BE2C (cell line): ENCODE data around the gene MED13.
"Not testable (repeated sequence)": the region's sequence is repeated elsewhere in the genome, so short reads cannot be mapped to it uniquely, and the experiment has no call there.

ENCODE experiments used
- DNase-seq: peaks from one replicate; pipeline ENCODE4 v3.0.0-alpha.2; 2020
- H3K27me3 ChIP-seq: fragments of 250-450 bp; sonication (Bioruptor Pico); 2 replicates; pipeline ENCODE4 v1.5.1; 2020; ENCODE audit warnings: mild to moderate bottlenecking
- H3K36me3 ChIP-seq: fragments of 250-450 bp; sonication (Bioruptor Pico); 2 replicates; pipeline ENCODE4 v1.5.1; 2020; ENCODE audit warnings: mild to moderate bottlenecking
- H3K4me1 ChIP-seq: fragments of 250-450 bp; sonication (Bioruptor Pico); 2 replicates; pipeline ENCODE4 v1.5.1; 2020
- H3K4me3 ChIP-seq: 2 replicates; pipeline ENCODE4 v1.5.1; 2011; ENCODE audit warnings: low read depth, low read length
- H3K9me3 ChIP-seq: fragments of 250-450 bp; sonication (Bioruptor Pico); 2 replicates; pipeline ENCODE4 v1.5.1; 2020
- TF ChIP-seq, protein P1 (sequence below): IDR thresholded peaks from 2 replicates; pipeline ENCODE4 v1.5.1; 2012; ENCODE audit warnings: mild to moderate bottlenecking, low read depth, low read length

MED13 gene

DNA sequence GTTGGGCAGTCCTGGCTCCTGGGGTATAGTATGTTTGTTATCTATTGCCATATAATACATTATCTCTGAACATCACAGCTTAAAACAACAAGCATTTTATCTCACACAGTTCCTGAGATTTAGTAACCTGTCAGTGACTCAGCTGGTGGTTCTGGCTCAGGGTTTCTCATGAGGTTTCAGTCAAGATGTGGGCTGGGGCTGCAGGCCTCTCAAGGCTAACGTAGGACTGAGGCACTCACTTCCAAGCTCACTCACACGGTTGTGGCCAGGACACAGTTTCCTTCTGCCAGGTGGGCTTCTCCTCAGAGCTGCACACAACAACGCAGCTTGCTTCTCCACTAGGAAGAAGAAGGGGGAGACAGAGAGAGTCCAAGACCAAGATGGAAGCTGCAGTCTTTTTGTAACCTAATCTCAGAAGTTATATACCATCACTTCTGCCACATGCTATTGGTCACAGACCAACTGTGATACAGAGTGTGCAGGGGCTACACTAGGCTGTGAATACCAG is 10.3 kb upstream of the MED13 start:
- TF ChIP-seq, protein P1, sequence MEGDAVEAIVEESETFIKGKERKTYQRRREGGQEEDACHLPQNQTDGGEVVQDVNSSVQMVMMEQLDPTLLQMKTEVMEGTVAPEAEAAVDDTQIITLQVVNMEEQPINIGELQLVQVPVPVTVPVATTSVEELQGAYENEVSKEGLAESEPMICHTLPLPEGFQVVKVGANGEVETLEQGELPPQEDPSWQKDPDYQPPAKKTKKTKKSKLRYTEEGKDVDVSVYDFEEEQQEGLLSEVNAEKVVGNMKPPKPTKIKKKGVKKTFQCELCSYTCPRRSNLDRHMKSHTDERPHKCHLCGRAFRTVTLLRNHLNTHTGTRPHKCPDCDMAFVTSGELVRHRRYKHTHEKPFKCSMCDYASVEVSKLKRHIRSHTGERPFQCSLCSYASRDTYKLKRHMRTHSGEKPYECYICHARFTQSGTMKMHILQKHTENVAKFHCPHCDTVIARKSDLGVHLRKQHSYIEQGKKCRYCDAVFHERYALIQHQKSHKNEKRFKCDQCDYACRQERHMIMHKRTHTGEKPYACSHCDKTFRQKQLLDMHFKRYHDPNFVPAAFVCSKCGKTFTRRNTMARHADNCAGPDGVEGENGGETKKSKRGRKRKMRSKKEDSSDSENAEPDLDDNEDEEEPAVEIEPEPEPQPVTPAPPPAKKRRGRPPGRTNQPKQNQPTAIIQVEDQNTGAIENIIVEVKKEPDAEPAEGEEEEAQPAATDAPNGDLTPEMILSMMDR: no peak
- DNase-seq: no peak
- H3K4me1 ChIP-seq: no peaks in the 10 kb centered on the region
- no peaks in the 10 kb centered on the region for H3K27me3 ChIP-seq
- H3K36me3 ChIP-seq: no peaks in the 10 kb centered on the region
- H3K4me3 ChIP-seq: no peak overlapping the region
- no peaks in the 10 kb centered on the region for H3K9me3 ChIP-seq

DNA sequence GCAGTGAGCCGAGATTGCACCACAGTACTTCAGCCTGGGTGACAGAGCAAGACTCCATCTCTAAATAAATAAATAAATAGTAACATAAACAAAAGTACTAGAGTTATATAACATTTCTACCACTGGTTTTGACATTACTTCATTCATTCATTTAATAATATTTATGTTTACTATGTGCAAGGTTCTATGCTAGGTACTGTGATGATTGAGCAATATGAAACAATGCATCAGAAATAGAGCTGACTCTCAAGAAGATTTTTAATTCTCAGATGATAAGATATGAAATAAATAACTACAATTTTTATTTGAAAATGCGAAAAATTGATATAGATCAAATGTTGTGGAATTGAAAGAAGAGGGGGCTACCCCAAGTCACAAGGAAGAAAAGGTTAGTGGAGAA is 8.9 kb upstream of the MED13 start:
- H3K4me1 ChIP-seq: no peaks in the 10 kb centered on the region
- no peaks in the 10 kb centered on the region for H3K36me3 ChIP-seq
- no peak for DNase-seq
- TF ChIP-seq, protein P1: no peak
- H3K4me3 ChIP-seq: no peak overlapping the region
- H3K9me3 ChIP-seq: no peaks in the 10 kb centered on the region
- H3K27me3 ChIP-seq: no peaks in the 10 kb centered on the region

DNA sequence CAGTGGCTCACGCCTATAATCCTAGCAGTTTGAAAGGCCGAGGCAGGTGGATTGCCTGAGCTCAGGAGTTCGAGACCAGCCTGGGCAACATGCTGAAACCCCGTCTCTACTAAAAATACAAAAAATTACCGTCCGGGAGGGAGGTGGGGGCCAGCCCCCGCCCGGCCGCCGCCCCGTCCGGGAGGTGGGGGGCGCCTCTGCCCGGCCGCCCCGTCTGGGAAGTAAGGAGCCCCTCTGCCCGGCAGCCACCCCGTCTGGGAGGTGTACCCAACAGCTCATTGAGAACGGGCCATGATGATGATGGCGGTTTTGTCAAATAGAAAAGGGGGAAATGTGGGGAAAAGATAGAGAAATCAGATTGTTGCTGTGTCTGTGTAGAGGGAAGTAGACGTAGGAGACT is 7.8 kb upstream of the MED13 start:
- not testable (repeated sequence) for DNase-seq, H3K9me3 ChIP-seq, H3K27me3 ChIP-seq, H3K4me1 ChIP-seq, H3K36me3 ChIP-seq, H3K4me3 ChIP-seq

DNA sequence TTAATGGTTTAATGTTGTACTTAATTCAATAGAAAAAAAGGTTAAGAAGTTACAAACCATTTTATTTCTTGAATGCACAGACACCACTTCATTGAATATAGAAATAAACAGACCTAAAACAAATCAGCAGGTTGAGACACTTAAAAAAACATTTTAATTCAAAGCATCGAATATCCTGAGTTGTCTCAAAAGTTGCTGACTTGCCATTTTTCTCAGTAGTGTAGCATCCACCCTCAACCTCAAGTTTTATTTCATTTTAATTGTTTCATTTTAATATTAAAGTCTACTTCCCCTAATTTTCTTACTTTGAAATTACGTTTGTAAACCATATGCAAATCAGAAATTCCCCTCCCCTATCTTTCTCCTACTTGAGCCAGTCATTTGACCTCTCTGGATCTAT is 5.8 kb upstream of the MED13 start:
- Histone ChIP-seq H3K27me3 (no peaks in the 10 kb centered on the region), H3K9me3 (no peaks in the 10 kb centered on the region), H3K4me1 (no peaks in the 10 kb centered on the region), H3K4me3 (no peak overlapping the region), H3K36me3 (no peaks in the 10 kb centered on the region)
- no peak for DNase-seq
- TF ChIP-seq, protein P1: no peak

DNA sequence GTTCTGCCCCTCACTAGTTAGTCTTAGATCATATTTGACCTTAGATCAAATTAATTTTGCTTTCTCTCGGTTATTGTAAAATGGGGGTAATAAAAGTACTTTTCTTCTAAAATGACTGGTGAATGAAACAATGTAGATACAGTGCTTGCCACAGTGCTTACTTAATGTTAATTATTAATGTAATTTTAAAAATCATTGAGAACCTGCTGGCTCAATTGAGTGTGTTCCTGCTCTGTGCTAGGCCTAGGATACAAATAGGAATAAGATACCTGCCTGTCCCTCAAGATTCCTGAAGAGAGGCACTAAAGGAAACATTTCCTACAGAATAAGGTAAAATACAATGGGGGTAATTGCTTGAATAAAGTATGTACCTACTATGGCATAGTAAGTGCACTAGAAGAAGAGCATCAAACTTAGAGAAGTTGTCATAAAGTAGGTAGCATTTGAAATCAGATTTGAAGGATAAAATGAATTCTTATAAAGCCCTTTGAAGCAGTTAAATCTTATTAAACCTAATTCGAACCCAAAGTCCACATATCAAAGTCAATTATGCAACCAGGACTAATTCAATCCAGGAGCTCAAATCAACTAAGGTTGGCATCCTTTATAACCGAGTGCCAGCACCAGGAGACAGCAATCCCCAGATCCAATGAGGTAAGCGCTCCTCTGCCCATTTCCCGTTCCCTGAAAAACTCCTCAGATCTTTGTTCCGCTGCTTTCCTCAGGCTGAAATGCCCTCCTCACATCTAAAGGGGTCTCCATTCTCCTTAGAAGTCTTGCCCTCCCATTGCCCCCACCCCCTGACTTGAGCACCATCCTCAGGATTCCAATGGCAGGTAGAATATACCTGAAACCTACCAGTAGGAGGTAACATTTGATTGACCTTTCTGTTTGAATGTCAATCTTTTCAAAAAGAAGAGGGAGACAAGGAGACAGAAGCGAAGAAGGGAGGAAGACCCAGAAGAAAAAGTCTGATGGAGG is 2.4 kb upstream of the MED13 start:
- Histone ChIP-seq H3K36me3 (0 out of 2 replicates have a peak, but pooled peaks cover 2% of the 10 kb centered on the region), H3K27me3 (no peaks in the 10 kb centered on the region), H3K4me3 (no peak overlapping the region), H3K4me1 (no peaks in the 10 kb centered on the region), H3K9me3 (no peaks in the 10 kb centered on the region)
- no peak for DNase-seq
- TF ChIP-seq, protein P1: no peak

DNA sequence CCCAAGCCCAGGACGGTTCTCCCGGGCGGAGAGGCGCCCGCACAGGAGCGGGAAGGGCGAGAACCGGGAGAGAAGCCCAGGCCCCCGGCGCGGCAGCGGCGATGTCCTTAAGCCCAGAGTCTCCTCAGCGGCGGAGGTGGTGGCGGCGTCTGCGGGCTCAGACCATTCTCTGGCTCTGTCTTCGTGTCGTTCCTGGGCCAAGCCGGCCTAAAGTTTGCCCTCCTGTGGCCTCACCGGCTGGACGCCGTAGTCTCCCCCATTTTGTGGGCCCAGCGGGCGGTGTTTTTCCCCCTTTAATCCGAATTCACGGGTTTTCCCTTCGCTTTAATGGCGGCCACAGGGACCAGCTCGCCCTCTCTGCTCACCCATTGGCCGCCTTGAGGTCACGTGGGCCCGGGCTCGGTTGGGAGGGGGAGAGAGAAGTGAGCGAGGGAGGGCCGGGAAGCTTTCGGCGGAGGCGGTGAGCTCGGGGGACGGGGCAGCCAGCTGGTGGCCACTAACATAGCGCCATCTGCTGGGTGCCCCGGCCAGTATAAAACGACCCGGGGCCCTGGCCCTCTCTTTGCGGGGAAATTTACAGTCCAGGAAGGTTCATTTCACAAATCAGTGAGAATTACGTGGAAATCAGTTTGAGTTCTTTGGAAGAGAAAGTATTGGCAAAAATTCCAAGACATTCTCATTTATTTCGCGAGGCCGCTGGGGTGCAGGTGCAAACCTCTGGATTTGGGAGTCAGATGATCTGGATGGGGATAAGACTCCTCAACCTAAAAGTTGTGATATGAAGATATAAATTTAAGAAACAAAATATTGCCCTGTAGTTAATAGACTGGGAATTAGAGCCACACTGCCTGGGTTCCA is 762 bp upstream of the MED13 start:
- no peaks in the 10 kb centered on the region for H3K4me1 ChIP-seq
- peak; percentile 99 for DNase-seq
- no peaks in the 10 kb centered on the region for H3K9me3 ChIP-seq
- peaks cover 7% of the 10 kb centered on the region for H3K36me3 ChIP-seq
- H3K4me3 ChIP-seq: peak overlapping the region; percentile 98
- no peaks in the 10 kb centered on the region for H3K27me3 ChIP-seq
- TF ChIP-seq, protein P1: peak; percentile 88
